Adrenal gland (tissue), 12 donors: ENCODE data around the gene CRK. TPM values are rescaled to one million over a fixed set of nuclear protein-coding genes. Genes with fewer than 3 reads are reported as not detected.

Experiments used
- DNase-seq, 7 donors: peaks; one replicate each; pipeline ENCODE4 v3.0.0-alpha.2; 2019 to 2020
- H3K27ac ChIP-seq, 5 donors: fragments of 200-600 bp; sonication (generic) in 4 of 5; 1 replicate in 3 of 5; 2 replicates in 2 of 5; pipeline versions ENCODE4 v1.5.1 to v1.8.0; 2016 to 2020; ENCODE audit warnings: mild to moderate bottlenecking in 1 of 5
- H3K27me3 ChIP-seq: fragments of 200-600 bp; 2 replicates; pipeline ENCODE4 v1.8.0; 2021
- H3K36me3 ChIP-seq, 2 donors: fragments of 200-600 bp; replicated peaks in 1 of 2; 1 replicate in 1 of 2; 2 replicates in 1 of 2; pipeline versions ENCODE4 v1.5.1 to v1.8.0; 2018 to 2022
- H3K4me1 ChIP-seq, 2 donors: fragments of 200-600 bp; replicated peaks in 1 of 2; 1 replicate in 1 of 2; 2 replicates in 1 of 2; pipeline versions ENCODE4 v1.5.1 to v1.8.0; 2018 to 2021
- H3K4me3 ChIP-seq, 4 donors: fragments of 200-600 bp; sonication (generic) in 3 of 4; one replicate each; pipeline ENCODE4 v1.5.1; 2016 to 2018
- H3K9me3 ChIP-seq, 3 donors: fragments of 200-600 bp; sonication (generic) in 1 of 3; replicated peaks in 1 of 3; 1 replicate in 2 of 3; 2 replicates in 1 of 3; pipeline versions ENCODE4 v1.5.1 to v1.8.0; 2016 to 2021
- POLR2A ChIP-seq, 2 donors: fragments of 450-650 bp; IDR thresholded peaks; one replicate each; pipeline ENCODE4 v1.6.1; 2017; ENCODE audit warnings: antibody characterized with exemption in 2 of 2, mild to moderate bottlenecking in 2 of 2, moderate library complexity in 1 of 2
- WGBS, 4 donors: extraction: QIAGEN DNeasy Blood & Tissue Kit in 2 of 4; methylation state at CpG; one replicate each; pipeline versions ENCODE4 v1.1.5 to v1.1.7; 2013 to 2017; 5-methylcytosine and 5-hydroxymethylcytosine counted together
- intact Hi-C, 2 donors: fragments of 100-400 bp; cut with DNase I; formaldehyde crosslinking; loops; one replicate each; pipeline versions ENCODE4 v1.14.1 to v1.15.0; 2022 to 2023
- polyA plus RNA-seq, 3 donors: library from polyadenylated mRNA; stranded (reverse); fragments of 200-250 nt in 2 of 3; fragments of 350-450 nt in 1 of 3; fragmentation: Illumina TruSeq in 1 of 3; extraction: RNeasy Lipid Tissue Mini Kit (QIAGEN cat#74804) in 1 of 3; gene quantifications; one replicate each; pipeline ENCODE4 v1.2.3, GENCODE V29; 2013 to 2014
- total RNA-seq, 9 donors: library from RNA; depleted of rRNA in 4 of 9; stranded (reverse); fragments of >200 nt in 4 of 9; fragments of 120-200 nt in 1 of 9; fragmentation: NEBNext Ultra II Directional in 1 of 9; extraction: Animal tissue kit (Norgen Biotek cat#: 25700) in 1 of 9; gene quantifications; one replicate each; pipeline versions ENCODE4 v1.1.0 to v1.2.4, GENCODE V29; 2013 to 2023
- TF ChIP-seq, protein P1 (sequence below), 6 experiments: fragments of 450-650 bp in 4 of 6; fragments of 200-600 bp in 2 of 6; sonication (generic) in 1 of 6; IDR thresholded peaks; 1 replicate in 5 of 6; 2 replicates in 1 of 6; pipeline versions ENCODE4 v1.5.1 to v1.8.0; 2016 to 2021; ENCODE audit warnings: antibody characterized with exemption in 6 of 6, mild to moderate bottlenecking in 2 of 6, moderate library complexity in 1 of 6
- donor health status: healthy with polysubstance abuse.
- donor health status: Bipolar disorder and iron deficiency.
- donor health status: DM: yes; HTN: yes; CAD: no.
- donor health status: DM: no; HTN: no; CAD: no.
- donor health status: DM: no; HTN: no; CAD: no.
- donor health status: DM: yes; HTN: yes; CAD: no.

The CRK gene
- total and polyA plus RNA-seq, 12 donors, result 20.3 to 80.6 (median 58.5) TPM

DNA sequence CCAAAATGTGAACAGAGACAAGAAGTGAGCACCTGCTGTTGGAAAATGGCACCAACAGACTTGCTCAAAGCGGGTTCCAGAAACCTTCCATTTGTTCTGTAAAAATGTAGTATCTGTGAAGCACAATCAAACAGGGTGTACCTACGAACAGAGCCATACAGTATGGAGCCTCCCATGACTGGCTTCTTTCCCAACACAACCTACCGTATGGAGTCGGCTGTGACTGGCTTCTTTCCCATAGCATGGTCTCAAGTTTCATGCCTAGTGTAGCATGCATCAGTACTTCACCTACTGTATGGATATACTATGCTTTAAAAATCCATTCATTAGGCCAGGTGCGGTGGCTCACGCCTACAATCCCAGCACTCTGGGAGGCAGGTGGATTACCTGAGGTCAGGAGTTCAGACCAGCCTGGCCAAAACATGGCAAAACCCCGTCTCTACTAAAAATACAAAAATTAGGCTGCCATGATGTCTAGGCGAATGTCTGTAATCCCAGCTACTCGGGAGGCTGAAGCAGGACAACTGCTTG is 82.3 kb downstream of the CRK start:
- Histone ChIP-seq H3K36me3 (peaks cover 0 to 10% of the 10 kb centered on the region in 2 donors), H3K4me1 (peaks cover 44 to 84% of the 10 kb centered on the region in 2 donors), H3K27me3 (no peaks in the 10 kb centered on the region), H3K9me3 (no peaks in the 10 kb centered on the region), H3K27ac (no peak overlapping the region), H3K4me3 (no peak overlapping the region)
- WGBS, 4 donors, result 72 to 81% (median 76%) methylated on average over 9 of the region's 9 CpGs
- intact Hi-C loops, result no loop called here
- DNase-seq, result no peak
- TF ChIP-seq, protein P1, sequence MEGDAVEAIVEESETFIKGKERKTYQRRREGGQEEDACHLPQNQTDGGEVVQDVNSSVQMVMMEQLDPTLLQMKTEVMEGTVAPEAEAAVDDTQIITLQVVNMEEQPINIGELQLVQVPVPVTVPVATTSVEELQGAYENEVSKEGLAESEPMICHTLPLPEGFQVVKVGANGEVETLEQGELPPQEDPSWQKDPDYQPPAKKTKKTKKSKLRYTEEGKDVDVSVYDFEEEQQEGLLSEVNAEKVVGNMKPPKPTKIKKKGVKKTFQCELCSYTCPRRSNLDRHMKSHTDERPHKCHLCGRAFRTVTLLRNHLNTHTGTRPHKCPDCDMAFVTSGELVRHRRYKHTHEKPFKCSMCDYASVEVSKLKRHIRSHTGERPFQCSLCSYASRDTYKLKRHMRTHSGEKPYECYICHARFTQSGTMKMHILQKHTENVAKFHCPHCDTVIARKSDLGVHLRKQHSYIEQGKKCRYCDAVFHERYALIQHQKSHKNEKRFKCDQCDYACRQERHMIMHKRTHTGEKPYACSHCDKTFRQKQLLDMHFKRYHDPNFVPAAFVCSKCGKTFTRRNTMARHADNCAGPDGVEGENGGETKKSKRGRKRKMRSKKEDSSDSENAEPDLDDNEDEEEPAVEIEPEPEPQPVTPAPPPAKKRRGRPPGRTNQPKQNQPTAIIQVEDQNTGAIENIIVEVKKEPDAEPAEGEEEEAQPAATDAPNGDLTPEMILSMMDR (IDR thresholded peaks at IDR 0.05), result no peak
- no peak for TF ChIP-seq POLR2A (IDR thresholded peaks at IDR 0.05)

DNA sequence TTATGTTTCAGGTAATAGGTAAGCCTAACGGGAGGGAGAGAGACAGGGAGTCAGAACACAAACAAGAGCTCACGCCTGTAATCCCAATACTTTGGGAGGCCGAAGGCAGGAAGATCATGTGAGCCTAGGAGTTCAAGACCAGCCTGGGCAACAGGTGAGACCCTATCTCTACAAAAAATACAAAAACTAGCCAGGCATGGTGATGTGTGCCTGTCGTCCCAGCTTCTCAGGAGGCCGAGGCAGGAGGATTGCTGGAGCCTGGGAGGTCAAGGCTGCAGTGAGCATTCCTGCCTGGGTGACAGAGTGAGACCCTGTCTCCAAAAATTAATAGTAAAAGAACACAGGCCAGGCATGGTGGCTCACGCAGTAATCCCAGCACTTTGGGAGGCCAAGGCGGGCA is 83.4 kb downstream of the CRK start:
- Histone ChIP-seq H3K27me3 (no peaks in the 10 kb centered on the region), H3K36me3 (peaks cover 0 to 10% of the 10 kb centered on the region in 2 donors), H3K4me3 (no peak overlapping the region), H3K4me1 (peaks cover 32 to 77% of the 10 kb centered on the region in 2 donors), H3K27ac (peak overlapping the region in 1 of 5 donors; percentile 38), H3K9me3 (no peaks in the 10 kb centered on the region)
- no peak for DNase-seq
- TF ChIP-seq, protein P1 (IDR thresholded peaks at IDR 0.05), result no peak
- TF ChIP-seq POLR2A (IDR thresholded peaks at IDR 0.05), result no peak
- intact Hi-C loops, result no loop called here
- WGBS, 4 donors, result 73 to 86% (median 76%) methylated on average over 5 to 7 of the region's 7 CpGs

DNA sequence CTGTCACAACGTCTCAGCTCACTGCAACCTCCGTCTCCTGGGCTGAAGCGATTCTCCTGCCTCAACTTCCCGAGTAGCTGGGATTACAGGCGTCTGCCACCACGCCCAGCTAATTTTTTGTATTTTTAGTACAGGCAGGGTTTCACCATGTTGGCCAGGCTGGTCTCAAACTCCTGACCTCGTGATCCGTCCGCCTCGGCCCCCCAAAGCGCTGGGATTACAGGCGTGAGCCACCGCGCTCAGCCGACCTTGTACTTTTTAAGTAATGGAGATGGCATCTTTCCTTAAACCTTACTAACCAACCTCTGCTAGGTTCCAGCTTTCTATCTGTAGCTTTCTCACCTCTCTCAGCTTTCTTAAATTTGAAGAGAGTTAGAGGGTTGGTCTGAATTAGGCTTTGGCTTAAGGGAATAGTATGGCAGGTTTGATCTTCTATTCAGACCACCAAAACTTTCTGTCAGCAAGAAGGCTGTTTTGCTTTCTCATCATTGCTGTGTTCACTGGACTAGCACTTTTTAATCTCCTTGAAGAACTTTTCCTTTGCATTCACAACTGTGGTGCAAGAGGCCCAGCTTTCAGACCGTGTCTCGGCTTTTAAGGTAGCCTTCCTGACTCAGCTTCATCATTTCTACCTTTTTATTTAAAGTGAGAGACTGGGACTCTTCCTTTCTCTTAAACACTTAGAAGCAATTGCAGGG is 84.0 kb downstream of the CRK start:
- TF ChIP-seq, protein P1 (IDR thresholded peaks at IDR 0.05), result no peak
- no peak for TF ChIP-seq POLR2A (IDR thresholded peaks at IDR 0.05)
- 48 to 57% (median 52%) methylated on average over 16 to 17 of the region's 17 CpGs for WGBS, 4 donors
- H3K27ac ChIP-seq, result peak overlapping the region in 3 of 5 donors; percentile 24 to 38 (median 25)
- intact Hi-C loops, result no loop called here
- no peaks in the 10 kb centered on the region for H3K27me3 ChIP-seq
- no peak overlapping the region for H3K4me3 ChIP-seq
- H3K4me1 ChIP-seq, result peaks cover 27 to 77% of the 10 kb centered on the region in 2 donors
- H3K9me3 ChIP-seq, result no peaks in the 10 kb centered on the region
- peaks cover 0 to 10% of the 10 kb centered on the region in 2 donors for H3K36me3 ChIP-seq
- no peak for DNase-seq

Other genes with a start within 250 kb of the CRK start
- not detected for gene BHLHA9, start 185.8 kb downstream of the CRK start, total RNA-seq
- gene BHLHA9, start 185.8 kb downstream of the CRK start, polyA plus RNA-seq, result not detected
- gene TRARG1, start 176.6 kb downstream of the CRK start, total RNA-seq, result 1 to 10 TPM in 3 of 9 donors, under 1 TPM in 3, not detected in 3; 0.14 to 2.2 (median 0.67) TPM
- gene TRARG1, start 176.6 kb downstream of the CRK start, polyA plus RNA-seq, result 10 to 100 TPM in 1 of 3 donors, 1 to 10 TPM in 1, under 1 TPM in 1; 0.04 to 25.2 (median 2.0) TPM
- 100 to 1,000 TPM; 310 to 744 (median 539) TPM for gene YWHAE, start 56.0 kb downstream of the CRK start, total RNA-seq
- 100 to 1,000 TPM; 340 to 884 (median 511) TPM for gene YWHAE, start 56.0 kb downstream of the CRK start, polyA plus RNA-seq
- gene MYO1C, start 36.5 kb upstream of the CRK start, total RNA-seq, result 100 to 1,000 TPM in 1 of 9 donors, 10 to 100 TPM in 8; 11.6 to 103 (median 72.1) TPM
- 10 to 100 TPM; 35.6 to 71.4 (median 71.3) TPM for gene MYO1C, start 36.5 kb upstream of the CRK start, polyA plus RNA-seq
- gene INPP5K, start 60.4 kb upstream of the CRK start, total RNA-seq, result 10 to 100 TPM; 11.1 to 91.6 (median 37.7) TPM
- 10 to 100 TPM; 22.6 to 41.1 (median 34.0) TPM for gene INPP5K, start 60.4 kb upstream of the CRK start, polyA plus RNA-seq
- 100 to 1,000 TPM in 1 of 9 donors, 10 to 100 TPM in 8; 20.0 to 107 (median 51.9) TPM for gene PITPNA, start 106.6 kb upstream of the CRK start, total RNA-seq
- gene PITPNA, start 106.6 kb upstream of the CRK start, polyA plus RNA-seq, result 100 to 1,000 TPM in 1 of 3 donors, 10 to 100 TPM in 2; 16.4 to 157 (median 17.8) TPM
- 10 to 100 TPM in 8 of 9 donors, 1 to 10 TPM in 1; 4.8 to 32.5 (median 18.4) TPM for gene SLC43A2, start 172.6 kb upstream of the CRK start, total RNA-seq
- gene SLC43A2, start 172.6 kb upstream of the CRK start, polyA plus RNA-seq, result 10 to 100 TPM in 1 of 3 donors, 1 to 10 TPM in 2; 6.8 to 17.2 (median 7.5) TPM
- gene SCARF1, start 189.5 kb upstream of the CRK start, total RNA-seq, result 10 to 100 TPM in 7 of 9 donors, 1 to 10 TPM in 2; 4.0 to 24.8 (median 18.1) TPM
- 10 to 100 TPM in 2 of 3 donors, under 1 TPM in 1; 0.81 to 19.1 (median 10.5) TPM for gene SCARF1, start 189.5 kb upstream of the CRK start, polyA plus RNA-seq
- gene RILP, start 193.6 kb upstream of the CRK start, total RNA-seq, result 10 to 100 TPM; 13.8 to 78.3 (median 29.9) TPM
- 10 to 100 TPM; 37.9 to 46.5 (median 40.4) TPM for gene RILP, start 193.6 kb upstream of the CRK start, polyA plus RNA-seq
- 100 to 1,000 TPM; 136 to 748 (median 227) TPM for gene PRPF8, start 228.6 kb upstream of the CRK start, total RNA-seq
- 100 to 1,000 TPM; 107 to 439 (median 155) TPM for gene PRPF8, start 228.6 kb upstream of the CRK start, polyA plus RNA-seq